Progenitor cell of endocrine pancreas (in vitro differentiated cells): ENCODE measurements around the gene IL6. TPM values are rescaled to one million over a fixed set of nuclear protein-coding genes. Genes with fewer than 3 reads are reported as not detected.

ENCODE experiments used
- DNase-seq: peaks from one replicate; pipeline ENCODE4 v3.0.0; 2021; ENCODE audit warnings: low spot score; ENCODE audit not compliant: unreplicated experiment
- H3K27ac Mint-ChIP-seq: 2 replicates; pipeline ENCODE4 v1.8.0; 2021; ENCODE audit warnings: mild to moderate bottlenecking, moderate library complexity, mixed read lengths
- H3K27me3 Mint-ChIP-seq: 2 replicates; pipeline ENCODE4 v1.8.0; 2021; ENCODE audit warnings: mixed read lengths
- H3K36me3 Mint-ChIP-seq: 2 replicates; pipeline ENCODE4 v1.8.0; 2022; ENCODE audit warnings: mixed read lengths; ENCODE audit not compliant: insufficient read depth
- H3K4me1 Mint-ChIP-seq: 2 replicates; pipeline ENCODE4 v1.8.0; 2021; ENCODE audit warnings: low read depth, mixed read lengths
- H3K4me3 Mint-ChIP-seq: 2 replicates; pipeline ENCODE4 v1.8.0; 2021; ENCODE audit warnings: low read depth, mild to moderate bottlenecking, moderate library complexity, mixed read lengths
- H3K9me3 Mint-ChIP-seq: 2 replicates; pipeline ENCODE4 v1.8.0; 2021; ENCODE audit warnings: low read depth, mixed read lengths
- CTCF ChIP-seq: fragments of 200-600 bp; sonication (generic); IDR thresholded peaks from one replicate; pipeline ENCODE4 v1.5.0; 2021; ENCODE audit warnings: antibody characterized with exemption, mild to moderate bottlenecking; ENCODE audit not compliant: unreplicated experiment
- total RNA-seq: library from RNA; stranded (reverse); gene quantifications from 2 replicates; pipeline ENCODE4 v1.2.1, GENCODE V29; 2021

The IL6 gene
- total RNA-seq, 1 donor from 2014 or later, result not detected

GRCh38 chr7:22758576-22758975 is 31.6 kb downstream of the IL6 start:
- Mint-ChIP-seq H3K36me3 (peaks cover 3% of the 10 kb centered on the region), H3K27me3 (no peaks in the 10 kb centered on the region), H3K4me3 (no peak overlapping the region), H3K27ac (no peak overlapping the region), H3K9me3 (peaks cover 25% of the 10 kb centered on the region), H3K4me1 (no peaks in the 10 kb centered on the region)
- TF ChIP-seq CTCF, result no peak
- DNase-seq, result no peak

GRCh38 chr7:22759721-22760120 is 32.7 kb downstream of the IL6 start:
- no peak for DNase-seq
- no peak overlapping the region for H3K4me3 Mint-ChIP-seq
- peaks cover 14% of the 10 kb centered on the region for H3K9me3 Mint-ChIP-seq
- no peak for TF ChIP-seq CTCF
- H3K36me3 Mint-ChIP-seq, result no peaks in the 10 kb centered on the region
- H3K27ac Mint-ChIP-seq, result no peak overlapping the region
- no peaks in the 10 kb centered on the region for H3K4me1 Mint-ChIP-seq
- no peaks in the 10 kb centered on the region for H3K27me3 Mint-ChIP-seq

GRCh38 chr7:22762866-22763265 is 35.9 kb downstream of the IL6 start:
- no peak for DNase-seq
- H3K4me1 Mint-ChIP-seq, result no peaks in the 10 kb centered on the region
- no peak overlapping the region for H3K4me3 Mint-ChIP-seq
- TF ChIP-seq CTCF, result no peak
- H3K27me3 Mint-ChIP-seq, result no peaks in the 10 kb centered on the region
- peaks cover 16% of the 10 kb centered on the region for H3K9me3 Mint-ChIP-seq
- H3K27ac Mint-ChIP-seq, result no peak overlapping the region
- H3K36me3 Mint-ChIP-seq, result no peaks in the 10 kb centered on the region

- H3K27ac Mint-ChIP-seq, result no peak overlapping the region
- TF ChIP-seq CTCF, result no peak
These were observed 38.6 kb downstream of the IL6 start for GRCh38 chr7:22765609-22766008.

GRCh38 chr7:22771194-22771871 is 44.3 kb downstream of the IL6 start:
- peaks cover 13% of the 10 kb centered on the region for H3K4me1 Mint-ChIP-seq
- H3K4me3 Mint-ChIP-seq, result no peak overlapping the region
- no peak for TF ChIP-seq CTCF
- H3K27ac Mint-ChIP-seq, result no peak overlapping the region
- no peak for DNase-seq
- H3K9me3 Mint-ChIP-seq, result peaks cover 10% of the 10 kb centered on the region
- no peaks in the 10 kb centered on the region for H3K27me3 Mint-ChIP-seq
- H3K36me3 Mint-ChIP-seq, result no peaks in the 10 kb centered on the region

More at GRCh38 chr7:22765609-22766008, 38.6 kb downstream of the IL6 start:
- Mint-ChIP-seq H3K9me3 (peaks cover 10% of the 10 kb centered on the region), H3K4me1 (no peaks in the 10 kb centered on the region), H3K4me3 (no peak overlapping the region), H3K27me3 (no peaks in the 10 kb centered on the region), H3K36me3 (no peaks in the 10 kb centered on the region)
- no peak for DNase-seq
